ENCODE results near the gene ZEB2. TPM values are rescaled to one million over a fixed set of nuclear protein-coding genes. Genes with fewer than 3 reads are reported as not detected.

ZEB2 gene
- total RNA-seq, 1 experiment from 2014 or later = 1.1 TPM

GRCh38 chr2:144566448-144566847 is 46.5 kb upstream of the ZEB2 start:
- ChIA-PET POLR2A (no interaction called here), CTCF (no interaction called here)
- Histone ChIP-seq H3K9me3 (ENCODE audit: control insufficient read depth, insufficient read depth, low read depth, low read length) (no peaks in the 10 kb centered on the region), H3K36me3 (ENCODE audit: control insufficient read depth, insufficient read depth, low read length) (no peaks in the 10 kb centered on the region), H3K27me3 (ENCODE audit: control insufficient read depth, insufficient read depth, low read length) (no peaks in the 10 kb centered on the region), H3K4me1 (ENCODE audit: control insufficient read depth, insufficient read depth, low read length) (no peaks in the 10 kb centered on the region), H3K4me3 (ENCODE audit: low read depth in 2 of 2, low read length in 2 of 2) (no peak overlapping the region), H3K27ac (ENCODE audit: low read length) (no peak overlapping the region)
- in situ Hi-C loops (cut with HindIII; ENCODE audit: low pct_unique_long_range_greater_than_20kb, low sequenced_read_pairs) (no loop called here), intact Hi-C loops (cut with micrococcal nuclease; ENCODE audit: unreplicated experiment) (no loop called here)
- TF ChIP-seq REST (IDR thresholded peaks at IDR 0.05; ENCODE audit: insufficient read depth in 1 of 2, low read depth in 2 of 2, low read length in 1 of 2) = no peak
- TF ChIP-seq TCF7L2 (IDR thresholded peaks at IDR 0.05; ENCODE audit: low read depth, low read length) = no peak
- TF ChIP-seq SIN3A (IDR thresholded peaks at IDR 0.05; ENCODE audit: borderline replicate concordance, insufficient read depth, low read depth, low read length) = no peak
- TF ChIP-seq CTCF (IDR thresholded peaks at IDR 0.05) = no peak
- TF ChIP-seq POLR2AphosphoS5 (IDR thresholded peaks at IDR 0.05; ENCODE audit: low read depth, low read length) = no peak
- no peak for ATAC-seq
- no peak for DNase-seq (ENCODE audit: low read depth, low spot score)
- BruUV-seq (replicated peaks) = no TSS peak

- TF ChIP-seq POLR2AphosphoS5 (IDR thresholded peaks at IDR 0.05; ENCODE audit: low read depth, low read length) (no peak), REST (IDR thresholded peaks at IDR 0.05; ENCODE audit: insufficient read depth in 1 of 2, low read depth in 2 of 2, low read length in 1 of 2) (no peak), TCF7L2 (IDR thresholded peaks at IDR 0.05; ENCODE audit: low read depth, low read length) (no peak), SIN3A (IDR thresholded peaks at IDR 0.05; ENCODE audit: borderline replicate concordance, insufficient read depth, low read depth, low read length) (no peak), CTCF (IDR thresholded peaks at IDR 0.05) (no peak)
- in situ Hi-C loops (cut with HindIII; ENCODE audit: low pct_unique_long_range_greater_than_20kb, low sequenced_read_pairs) = no loop called here
- no peaks in the 10 kb centered on the region for H3K36me3 ChIP-seq (ENCODE audit: control insufficient read depth, insufficient read depth, low read length)
- ATAC-seq (no peak), DNase-seq (ENCODE audit: low read depth, low spot score) (no peak)
- no peaks in the 10 kb centered on the region; the same call in 1 of the 2 replicates for H3K27me3 ChIP-seq (ENCODE audit: control insufficient read depth, insufficient read depth, low read length)
- H3K27ac ChIP-seq (ENCODE audit: low read length) = no peak overlapping the region
- CTCF ChIA-PET = no interaction called here
- POLR2A ChIA-PET = no interaction called here
- no TSS peak for BruUV-seq (replicated peaks)
- H3K9me3 ChIP-seq (ENCODE audit: control insufficient read depth, insufficient read depth, low read depth, low read length) = no peaks in the 10 kb centered on the region
- no peaks in the 10 kb centered on the region for H3K4me1 ChIP-seq (ENCODE audit: control insufficient read depth, insufficient read depth, low read length)
- no peak overlapping the region for H3K4me3 ChIP-seq (ENCODE audit: low read depth in 2 of 2, low read length in 2 of 2)
- intact Hi-C loops (cut with micrococcal nuclease; ENCODE audit: unreplicated experiment) = no loop called here
Measured at GRCh38 chr2:144560251-144560650, 40.3 kb upstream of the ZEB2 start.

All from Panc1 (cell line).